Raji (cell line): ENCODE measurements around the gene GPC6.

Source experiments
- POLR2A ChIP-seq: IDR thresholded peaks from 2 replicates; pipeline ENCODE4 v1.6.1; 2011; ENCODE audit warnings: low read depth, low read length, control low read depth; ENCODE audit not compliant: insufficient read depth

Gene GPC6

GRCh38 chr13:93318534-93319254 lies 92.1 kb downstream of the GPC6 start:
- no peak for TF ChIP-seq POLR2A

DNA sequence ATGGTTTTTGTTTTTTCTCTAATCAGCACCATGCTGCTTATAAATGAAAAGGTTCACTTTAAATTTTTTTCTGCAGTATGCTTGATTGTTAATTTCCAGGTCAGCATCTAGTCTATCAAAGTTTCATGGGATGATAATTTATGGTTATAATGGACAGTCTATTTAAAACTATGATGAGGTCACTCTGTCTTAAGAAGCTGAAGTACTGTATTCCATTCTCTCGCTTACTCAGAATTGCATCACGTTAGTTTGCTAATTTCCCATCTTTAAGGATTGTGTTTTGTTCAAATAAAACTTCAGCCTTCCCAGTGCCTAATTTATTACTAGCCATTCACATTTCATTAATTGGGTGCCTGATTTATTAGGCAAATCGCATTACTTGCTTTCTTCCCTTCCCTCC lies 94.3 kb downstream of the GPC6 start:
- TF ChIP-seq POLR2A = no peak

- TF ChIP-seq POLR2A = no peak
These were observed 99.0 kb downstream of the GPC6 start for GRCh38 chr13:93325303-93326233.

DNA sequence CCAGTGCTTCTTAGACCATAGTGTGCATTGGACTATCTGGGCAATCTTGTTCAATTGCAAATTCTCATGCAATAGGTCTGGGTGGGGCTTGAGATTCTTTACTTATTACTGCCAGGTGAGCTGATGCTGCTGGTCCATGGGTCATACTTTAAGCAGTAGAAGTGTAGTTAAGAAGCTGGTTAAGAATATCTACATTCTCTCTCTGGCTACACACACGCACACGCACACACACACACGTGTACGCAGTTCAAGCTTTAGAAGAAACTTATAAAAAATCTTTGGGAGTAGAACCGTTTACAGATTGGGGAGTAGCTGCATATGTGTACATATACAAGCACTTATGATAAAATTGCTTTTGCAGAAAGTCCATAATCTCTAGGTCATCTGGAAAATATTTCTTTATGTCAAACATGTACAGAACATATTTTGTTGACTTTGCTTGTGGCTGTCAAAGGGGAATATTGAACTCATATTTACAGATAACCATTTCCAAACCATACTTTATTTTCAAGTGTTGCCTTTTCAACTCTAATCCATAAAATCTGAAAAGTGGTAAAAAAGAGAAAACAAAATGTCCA lies 99.7 kb downstream of the GPC6 start:
- TF ChIP-seq POLR2A = no peak

DNA sequence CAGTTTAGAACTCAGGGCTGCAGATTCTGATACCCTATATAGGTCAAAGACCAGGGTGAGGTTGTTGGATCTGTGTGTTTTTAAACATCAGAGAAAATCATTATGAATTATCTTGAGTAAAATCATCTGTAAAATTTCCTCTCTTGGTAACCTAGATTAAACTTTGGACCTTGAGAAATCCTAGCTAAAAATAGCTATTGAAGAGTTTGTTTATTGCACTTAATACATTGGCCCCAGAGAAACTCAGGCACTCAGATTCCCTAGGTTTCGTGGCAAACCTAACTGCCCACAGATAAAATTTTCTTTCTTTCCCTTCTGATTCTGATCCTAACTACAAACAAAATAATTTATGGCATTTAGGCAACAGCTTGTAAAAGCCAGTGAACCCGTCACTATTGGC lies 102.3 kb downstream of the GPC6 start:
- no peak for TF ChIP-seq POLR2A

DNA sequence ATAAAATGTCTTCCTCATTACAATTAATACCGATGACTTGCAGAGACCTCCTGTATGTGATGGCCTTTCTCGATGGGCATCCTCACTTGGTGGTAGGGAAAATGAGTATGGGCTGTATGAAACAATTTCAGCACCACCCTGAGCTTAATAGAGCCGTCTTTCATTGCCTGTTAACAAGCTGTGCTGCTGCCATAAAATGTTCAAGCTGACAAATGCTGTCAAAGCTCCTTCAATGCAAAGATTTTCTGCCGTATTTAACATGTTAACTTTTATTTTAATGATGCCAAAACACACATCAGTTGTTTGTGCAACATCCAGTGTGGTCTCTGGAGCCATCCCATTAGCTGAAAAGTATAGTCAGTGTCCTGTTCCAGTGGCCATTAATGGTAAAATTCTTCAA lies 110.1 kb downstream of the GPC6 start:
- no peak for TF ChIP-seq POLR2A

GRCh38 chr13:93338030-93338429 lies 111.4 kb downstream of the GPC6 start:
- no peak for TF ChIP-seq POLR2A

DNA sequence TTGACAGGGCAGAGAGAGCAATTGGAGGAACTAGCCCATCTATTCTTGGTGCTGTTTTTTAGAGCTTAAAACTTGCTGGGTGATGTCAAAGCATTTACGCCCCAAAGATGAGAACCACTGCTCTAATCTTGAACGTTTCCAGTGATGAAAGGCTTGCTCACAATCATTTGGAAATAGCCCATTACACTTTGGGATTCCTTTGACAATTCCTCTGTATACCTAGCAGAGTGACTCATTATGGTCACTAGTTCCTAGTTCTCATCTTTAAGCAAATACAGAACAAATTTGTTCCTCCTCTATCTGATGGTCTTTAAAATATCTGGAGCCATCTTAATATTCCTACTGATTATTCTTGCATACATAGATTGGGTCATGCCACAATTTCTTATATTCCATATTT lies 112.3 kb downstream of the GPC6 start:
- no peak for TF ChIP-seq POLR2A

DNA sequence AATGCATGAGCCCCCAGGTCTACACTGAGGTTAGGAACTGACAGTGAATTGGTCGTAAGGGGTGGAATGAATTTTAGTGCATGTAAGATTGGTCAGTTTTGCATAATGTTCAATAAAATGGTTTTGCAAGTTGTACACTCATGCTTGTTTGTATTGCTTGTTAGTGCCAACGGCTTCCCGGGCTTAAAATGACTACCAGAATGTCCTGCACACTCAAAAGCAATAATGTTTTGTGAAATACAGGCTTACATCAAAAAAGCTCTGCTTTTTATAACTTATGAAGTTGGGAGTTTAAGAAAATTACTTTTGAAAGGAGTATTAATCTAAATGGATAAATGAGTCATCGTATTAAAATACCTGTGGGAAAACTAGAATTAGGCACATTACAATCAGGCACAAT lies 112.9 kb downstream of the GPC6 start:
- no peak for TF ChIP-seq POLR2A

GRCh38 chr13:93341517-93341916 lies 114.9 kb downstream of the GPC6 start:
- TF ChIP-seq POLR2A = no peak

DNA sequence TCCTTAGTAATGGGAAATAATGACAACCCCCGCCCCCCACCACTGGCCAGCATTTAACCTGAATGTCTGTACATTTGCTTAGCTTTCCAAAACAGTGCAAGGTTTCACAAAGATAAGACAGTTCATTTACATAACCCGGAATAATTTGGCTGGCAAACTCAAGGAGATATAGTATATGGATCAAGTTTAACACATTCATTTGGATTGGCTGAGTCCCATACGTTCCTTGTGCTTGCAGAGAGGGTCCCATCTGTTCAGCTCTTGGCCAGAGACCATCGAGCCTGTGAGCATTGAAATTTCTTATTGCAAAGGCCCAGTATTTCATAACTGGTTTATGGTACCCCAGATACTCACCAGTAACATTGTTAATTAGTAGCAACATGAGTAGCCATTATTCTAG lies 116.5 kb downstream of the GPC6 start:
- no peak for TF ChIP-seq POLR2A

DNA sequence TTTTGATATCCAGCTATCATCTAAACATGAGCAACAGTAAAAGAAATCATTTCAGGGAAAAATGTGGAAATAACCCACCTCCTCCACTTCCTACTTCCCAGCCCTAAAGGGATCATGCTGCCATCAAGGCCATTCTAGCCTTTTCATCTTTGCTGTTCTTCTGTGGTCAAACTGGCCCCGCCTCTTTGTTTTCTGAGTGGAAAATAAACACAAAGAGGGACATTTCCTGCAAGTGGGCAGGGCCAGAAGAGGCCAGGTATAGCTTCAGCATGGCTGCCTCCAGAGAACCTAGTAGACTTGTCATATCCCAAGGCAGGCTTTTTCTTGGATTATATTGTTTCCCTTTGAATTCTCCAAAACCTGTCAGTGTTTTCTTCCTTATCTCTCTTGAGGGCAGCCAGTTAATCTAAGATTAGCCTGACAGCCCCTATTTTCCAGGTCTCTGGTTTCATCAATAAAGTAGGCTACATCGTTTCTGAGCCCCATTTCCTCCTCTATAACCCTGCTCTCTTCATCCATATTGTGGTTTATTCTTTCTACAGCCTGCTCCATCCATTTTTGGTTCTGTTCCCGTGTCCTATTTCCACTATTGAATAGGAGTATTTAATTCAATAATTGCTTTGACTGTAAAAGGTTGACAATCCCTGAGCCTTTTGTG lies 117.6 kb downstream of the GPC6 start:
- no peak for TF ChIP-seq POLR2A

DNA sequence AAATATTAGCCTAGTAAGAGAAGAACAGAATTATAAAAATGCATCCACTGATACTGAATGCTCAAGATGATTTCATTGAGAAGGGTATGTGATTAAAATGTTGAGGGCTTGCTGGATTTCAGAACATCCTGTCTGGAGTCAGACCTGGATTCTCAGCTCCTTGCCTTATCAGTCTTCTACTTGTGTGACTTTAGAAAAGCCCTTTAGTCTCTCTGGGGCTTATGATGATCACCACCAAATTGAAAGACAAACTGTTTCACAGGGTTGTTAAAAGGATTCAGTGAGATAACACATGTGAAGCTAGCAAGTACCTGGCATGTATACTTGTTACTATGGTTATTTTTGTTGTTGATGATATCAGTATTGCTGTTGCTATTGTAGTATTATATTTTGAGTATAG lies 118.4 kb downstream of the GPC6 start:
- TF ChIP-seq POLR2A = no peak

- TF ChIP-seq POLR2A = no peak
These were observed 119.2 kb downstream of the GPC6 start for GRCh38 chr13:93345770-93346169.

- TF ChIP-seq POLR2A = no peak
These were observed 126.0 kb downstream of the GPC6 start for GRCh38 chr13:93352616-93353015.
